ENCODE results near the gene ZNF396. TPM values are rescaled to one million over a fixed set of nuclear protein-coding genes. Genes with fewer than 3 reads are reported as not detected.

Gene ZNF396
- total RNA-seq, 1 donor from 2014 or later = 1.6 TPM

- H3K36me3 Mint-ChIP-seq = peaks cover 18% of the 10 kb centered on the region
- no peaks in the 10 kb centered on the region for H3K4me1 Mint-ChIP-seq
- no peak for TF ChIP-seq CTCF (IDR thresholded peaks at IDR 0.05; ENCODE audit: unreplicated experiment)
- peaks cover 10% of the 10 kb centered on the region for H3K9me3 Mint-ChIP-seq
- no peak overlapping the region for H3K27ac Mint-ChIP-seq
- DNase-seq (ENCODE audit: low spot score in 2 of 2, unreplicated experiment in 2 of 2) = no peak
- H3K27me3 Mint-ChIP-seq (ENCODE audit: low read depth) = no peaks in the 10 kb centered on the region
- H3K4me3 Mint-ChIP-seq = no peak overlapping the region
Observed at GRCh38 chr18:35328868-35329267, 48.3 kb downstream of the ZNF396 start.

DNA sequence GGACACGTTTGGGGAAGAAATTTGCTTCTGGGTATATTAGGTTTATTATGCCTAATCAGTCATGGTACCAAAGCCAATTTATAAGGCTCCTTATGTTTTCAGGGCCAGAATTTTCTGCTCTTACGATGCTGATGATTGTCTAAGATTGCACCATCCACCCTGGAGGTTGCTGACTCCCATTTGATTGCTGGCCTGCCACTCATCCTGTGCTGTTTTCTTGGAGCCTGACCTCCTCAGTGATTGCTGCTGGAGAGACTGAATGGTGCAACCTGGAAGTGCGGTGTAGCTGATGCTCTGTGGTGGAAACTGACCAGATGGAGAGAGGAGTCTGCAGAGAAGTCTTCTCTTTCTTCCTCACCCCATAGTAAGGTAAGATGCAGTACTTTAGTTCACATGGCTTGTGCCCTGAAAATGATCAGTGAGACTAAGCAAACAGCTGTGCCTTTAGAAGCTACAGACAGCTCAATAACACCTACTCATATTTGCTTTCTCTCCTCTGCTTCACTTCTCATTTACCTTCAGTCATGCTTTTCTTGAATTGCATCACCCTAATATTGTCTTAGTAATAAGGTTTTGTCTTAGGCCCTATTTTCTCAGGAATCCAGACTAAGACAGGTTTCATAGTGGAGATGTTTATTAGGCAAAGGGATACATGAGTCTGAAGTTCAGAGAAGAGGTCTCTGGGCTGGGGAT is 50.3 kb downstream of the ZNF396 start:
- Mint-ChIP-seq H3K27me3 (ENCODE audit: low read depth) (no peaks in the 10 kb centered on the region), H3K27ac (no peak overlapping the region), H3K4me1 (no peaks in the 10 kb centered on the region), H3K9me3 (peaks cover 10% of the 10 kb centered on the region), H3K4me3 (no peak overlapping the region), H3K36me3 (peaks cover 6% of the 10 kb centered on the region)
- DNase-seq (ENCODE audit: low spot score in 2 of 2, unreplicated experiment in 2 of 2) = no peak
- no peak for TF ChIP-seq CTCF (IDR thresholded peaks at IDR 0.05; ENCODE audit: unreplicated experiment)

DNA sequence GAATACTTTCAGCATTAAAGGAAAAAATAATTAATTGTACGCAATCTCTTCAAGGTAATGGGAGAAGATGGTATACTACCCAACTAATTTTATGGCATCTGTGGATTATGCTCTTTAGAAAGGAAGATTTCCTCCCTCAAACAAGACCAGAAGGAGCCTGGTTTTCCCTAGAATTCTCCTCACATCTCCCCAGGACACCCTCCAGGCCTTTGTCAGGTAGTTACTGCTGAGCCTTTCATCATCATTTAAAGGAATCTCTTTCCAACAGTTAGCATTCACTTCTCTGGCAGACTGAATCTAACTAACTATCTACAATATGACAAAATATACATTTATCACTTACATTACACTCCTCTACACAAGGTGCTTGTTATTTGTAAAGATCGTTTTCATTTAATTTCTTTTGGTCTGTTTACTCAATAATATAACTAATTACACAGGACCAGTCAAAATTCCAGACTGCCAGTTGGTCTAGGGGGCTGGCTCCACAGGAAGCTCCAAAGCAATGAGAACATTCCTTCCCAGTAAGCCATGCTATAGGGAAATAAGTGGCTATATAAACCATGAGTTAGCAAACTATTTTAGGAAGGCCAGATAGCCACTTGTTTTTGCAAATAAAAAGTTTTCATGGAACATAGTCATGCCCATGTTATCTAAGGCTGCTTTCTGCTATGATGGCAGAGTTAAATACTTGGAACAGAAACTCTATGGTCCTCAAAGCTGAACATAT is 52.0 kb downstream of the ZNF396 start:
- H3K27ac Mint-ChIP-seq = no peak overlapping the region
- no peak for DNase-seq (ENCODE audit: low spot score in 2 of 2, unreplicated experiment in 2 of 2)
- no peak overlapping the region for H3K4me3 Mint-ChIP-seq
- no peak for TF ChIP-seq CTCF (IDR thresholded peaks at IDR 0.05; ENCODE audit: unreplicated experiment)
- peaks cover 6% of the 10 kb centered on the region for H3K36me3 Mint-ChIP-seq
- peaks cover 10% of the 10 kb centered on the region for H3K9me3 Mint-ChIP-seq
- H3K27me3 Mint-ChIP-seq (ENCODE audit: low read depth) = no peaks in the 10 kb centered on the region
- H3K4me1 Mint-ChIP-seq = no peaks in the 10 kb centered on the region

- peaks cover 4% of the 10 kb centered on the region for H3K9me3 Mint-ChIP-seq
Observed at GRCh38 chr18:35322486-35323458, 54.4 kb downstream of the ZNF396 start.

More at GRCh38 chr18:35322486-35323458, 54.4 kb downstream of the ZNF396 start:
- TF ChIP-seq CTCF (IDR thresholded peaks at IDR 0.05; ENCODE audit: unreplicated experiment) = no peak
- DNase-seq (ENCODE audit: low spot score in 2 of 2, unreplicated experiment in 2 of 2) = no peak
- Mint-ChIP-seq H3K4me1 (no peaks in the 10 kb centered on the region), H3K36me3 (peaks cover 3% of the 10 kb centered on the region), H3K27ac (no peak overlapping the region), H3K27me3 (ENCODE audit: low read depth) (no peaks in the 10 kb centered on the region), H3K4me3 (no peak overlapping the region)

Other genes with a start within 250 kb of the ZNF396 start
- gene ZNF397, start 136.3 kb downstream of the ZNF396 start, total RNA-seq = 40.8 to 44.2 TPM (median 43.3 TPM) in 3 replicates
- gene ZSCAN30, start 87.1 kb downstream of the ZNF396 start, total RNA-seq = 23.8 to 29.3 TPM (median 27.1 TPM) in 3 replicates
- gene ZNF24, start 32.9 kb downstream of the ZNF396 start, total RNA-seq = 55.3 to 61.4 TPM (median 58.0 TPM) in 3 replicates
- gene INO80C, start 120.6 kb upstream of the ZNF396 start, total RNA-seq = 29.2 to 33.2 TPM (median 30.0 TPM) in 3 replicates
- 80.7 to 95.5 TPM (median 85.0 TPM) in 3 replicates for gene GALNT1, start 204.4 kb upstream of the ZNF396 start, total RNA-seq